Right lobe of liver (tissue), 6 donors: ENCODE measurements around the gene ZP2. TPM values are rescaled to one million over a fixed set of nuclear protein-coding genes. Genes with fewer than 3 reads are reported as not detected.

Source experiments
- ATAC-seq, 4 donors: fragments of 200-7000 bp; cut with Tn5 transposase; one replicate each; pipeline ENCODE4 v1.9.1; 2020; ENCODE audit warnings: mild to moderate bottlenecking in 4 of 4, moderate library complexity in 4 of 4
- DNase-seq, 3 donors: peaks; one replicate each; pipeline ENCODE4 v3.0.0-alpha.2; 2020
- H3K27ac ChIP-seq, 3 donors: fragments of 200-600 bp; one replicate each; pipeline ENCODE4 v1.8.0; 2022
- H3K27me3 ChIP-seq, 2 donors: fragments of 200-600 bp; one replicate each; pipeline ENCODE4 v1.8.0; 2022
- H3K36me3 ChIP-seq, 4 donors: fragments of 200-600 bp; sonication (generic) in 1 of 4; one replicate each; pipeline versions ENCODE4 v1.5.1 to v1.8.0; 2017 to 2022; ENCODE audit warnings: control low read depth in 1 of 4
- H3K4me1 ChIP-seq, 4 donors: fragments of 200-600 bp; sonication (generic) in 1 of 4; one replicate each; pipeline versions ENCODE4 v1.5.1 to v1.8.0; 2017 to 2022; ENCODE audit warnings: control low read depth in 1 of 4
- H3K4me3 ChIP-seq, 3 donors: fragments of 200-600 bp; one replicate each; pipeline ENCODE4 v1.8.0; 2022
- H3K9me3 ChIP-seq, 4 donors: fragments of 200-600 bp; sonication (generic) in 1 of 4; one replicate each; pipeline versions ENCODE4 v1.5.1 to v1.8.0; 2017 to 2022; ENCODE audit warnings: control low read depth in 1 of 4
- POLR2A ChIP-seq: fragments of 450-650 bp; IDR thresholded peaks from one replicate; pipeline ENCODE4 v1.6.1; 2017; ENCODE audit warnings: antibody characterized with exemption, mild to moderate bottlenecking
- WGBS: methylation state at CpG from one replicate; pipeline ENCODE4 v1.1.6; 2018; ENCODE audit warnings: low coverage, low lambda C conversion rate; ENCODE audit not compliant: insufficient coverage; ENCODE audit errors: missing lambda C conversion rate; 5-methylcytosine and 5-hydroxymethylcytosine counted together
- intact Hi-C, 2 donors: fragments of 100-400 bp; cut with DNase I; formaldehyde crosslinking; loops; one replicate each; pipeline versions ENCODE4 v1.11.2 to v1.14.1; 2022
- total RNA-seq, 6 experiments: library from RNA; depleted of rRNA in 2 of 6; stranded (reverse); fragments of >200 nt in 2 of 6; fragmentation: NEBNext Ultra II Directional in 3 of 6; extraction: Animal tissue kit (Norgen Biotek cat#: 25700) in 3 of 6; gene quantifications; one replicate each; pipeline versions ENCODE4 v1.1.0 to v1.2.4, GENCODE V29; 2016 to 2023
- TF ChIP-seq, protein P1 (sequence below), 4 donors: fragments of 200-600 bp in 3 of 4; fragments of 450-650 bp in 1 of 4; IDR thresholded peaks; one replicate each; pipeline versions ENCODE4 v1.5.1 to v1.8.0; 2016 to 2022; ENCODE audit warnings: antibody characterized with exemption in 4 of 4, mild to moderate bottlenecking in 2 of 4
- donor health status: DM: no; HTN: yes; CAD: no.
- donor health status: DM: no; HTN: no; CAD: no.
- donor health status: DM: no; HTN: no; CAD: no.
- donor health status: DM: no; HTN: yes; CAD: no.
- donor health status: DM: no; HTN: yes; CAD: no.

Gene ZP2
- total RNA-seq, 6 experiments from 2014 or later: not detected

- no peak for TF ChIP-seq POLR2A
- TF ChIP-seq, protein P1, sequence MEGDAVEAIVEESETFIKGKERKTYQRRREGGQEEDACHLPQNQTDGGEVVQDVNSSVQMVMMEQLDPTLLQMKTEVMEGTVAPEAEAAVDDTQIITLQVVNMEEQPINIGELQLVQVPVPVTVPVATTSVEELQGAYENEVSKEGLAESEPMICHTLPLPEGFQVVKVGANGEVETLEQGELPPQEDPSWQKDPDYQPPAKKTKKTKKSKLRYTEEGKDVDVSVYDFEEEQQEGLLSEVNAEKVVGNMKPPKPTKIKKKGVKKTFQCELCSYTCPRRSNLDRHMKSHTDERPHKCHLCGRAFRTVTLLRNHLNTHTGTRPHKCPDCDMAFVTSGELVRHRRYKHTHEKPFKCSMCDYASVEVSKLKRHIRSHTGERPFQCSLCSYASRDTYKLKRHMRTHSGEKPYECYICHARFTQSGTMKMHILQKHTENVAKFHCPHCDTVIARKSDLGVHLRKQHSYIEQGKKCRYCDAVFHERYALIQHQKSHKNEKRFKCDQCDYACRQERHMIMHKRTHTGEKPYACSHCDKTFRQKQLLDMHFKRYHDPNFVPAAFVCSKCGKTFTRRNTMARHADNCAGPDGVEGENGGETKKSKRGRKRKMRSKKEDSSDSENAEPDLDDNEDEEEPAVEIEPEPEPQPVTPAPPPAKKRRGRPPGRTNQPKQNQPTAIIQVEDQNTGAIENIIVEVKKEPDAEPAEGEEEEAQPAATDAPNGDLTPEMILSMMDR (IDR thresholded peaks at IDR 0.05): no peak
- ATAC-seq: no peak
- WGBS: 80% methylated on average over 2 of the region's 2 CpGs
Observed at GRCh38 chr16:21217121-21217520, 5.7 kb upstream of the ZP2 start.

DNA sequence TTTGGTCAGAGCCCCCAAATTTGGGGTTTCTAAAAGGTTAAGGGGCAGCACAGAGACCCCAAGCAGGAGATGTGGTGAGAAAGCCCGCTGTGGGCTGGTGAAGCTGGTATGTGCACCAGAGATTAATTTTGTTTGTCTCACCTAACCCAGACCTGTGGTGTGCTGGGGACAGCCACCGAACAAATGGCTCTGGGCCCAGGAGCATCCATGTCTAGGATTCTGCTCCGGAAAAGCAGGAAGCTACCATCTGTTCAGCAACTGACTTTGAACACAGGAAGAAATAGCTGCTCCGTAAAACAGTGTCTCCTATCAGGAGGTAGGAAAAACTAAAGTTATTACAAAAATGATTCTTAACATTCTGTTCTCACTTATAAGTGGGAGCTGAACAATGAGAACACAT is 2.7 kb upstream of the ZP2 start:
- Histone ChIP-seq H3K9me3 (no peaks in the 10 kb centered on the region), H3K4me3 (no peak overlapping the region), H3K27ac (no peak overlapping the region), H3K27me3 (no peaks in the 10 kb centered on the region), H3K36me3 (no peaks in the 10 kb centered on the region), H3K4me1 (no peaks in the 10 kb centered on the region)
- intact Hi-C loops: no loop called here
- no peak for ATAC-seq
- 32% methylated on average over 3 of the region's 4 CpGs for WGBS
- TF ChIP-seq, protein P1 (IDR thresholded peaks at IDR 0.05): no peak
- TF ChIP-seq POLR2A: no peak
- DNase-seq: no peak

More at GRCh38 chr16:21217121-21217520, 5.7 kb upstream of the ZP2 start:
- H3K36me3 ChIP-seq: no peaks in the 10 kb centered on the region
- H3K4me3 ChIP-seq: no peak overlapping the region
- H3K27me3 ChIP-seq: no peaks in the 10 kb centered on the region
- intact Hi-C loops: no loop called here
- no peak overlapping the region for H3K27ac ChIP-seq
- no peaks in the 10 kb centered on the region for H3K9me3 ChIP-seq
- no peaks in the 10 kb centered on the region for H3K4me1 ChIP-seq
- DNase-seq: no peak

DNA sequence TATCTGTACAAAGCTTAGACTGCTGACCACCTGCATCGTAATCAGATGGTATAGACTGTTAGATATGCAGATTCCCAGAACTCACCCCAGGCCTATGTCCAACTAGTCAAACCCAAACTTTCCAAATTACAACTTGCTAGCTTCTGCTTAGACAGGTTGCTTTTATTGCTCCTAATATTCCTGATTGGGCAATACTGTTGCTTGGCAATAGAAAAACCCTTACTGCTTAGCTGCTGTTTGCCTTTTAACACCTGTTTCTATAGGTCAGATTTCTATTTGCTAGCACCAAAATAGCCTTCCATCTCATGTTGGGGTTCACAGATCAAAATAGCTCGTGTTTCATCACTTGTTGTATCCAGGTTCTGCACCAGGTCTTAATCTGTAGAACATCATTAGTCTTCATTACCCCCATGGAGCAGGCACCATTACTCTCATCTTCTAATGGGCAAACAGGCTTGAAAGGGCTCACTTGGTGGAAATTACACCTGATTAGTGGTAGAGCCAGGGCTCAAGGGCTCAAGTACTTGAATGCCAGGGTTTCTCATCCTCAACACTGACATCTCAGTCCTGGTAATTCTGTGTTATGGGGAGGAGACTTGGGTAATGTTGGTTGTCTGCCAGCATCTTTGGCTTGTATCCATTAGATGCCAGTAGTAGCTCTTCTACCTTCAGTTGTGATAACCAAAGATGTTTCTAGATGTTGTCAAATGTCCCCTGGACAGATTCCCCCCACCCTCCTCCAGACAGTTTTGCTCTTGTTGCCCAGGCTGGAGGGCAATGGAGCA is 2.7 kb downstream of the ZP2 start:
- Histone ChIP-seq H3K4me1 (peaks cover 0 to 2% (median 0%) of the 10 kb centered on the region in 4 donors), H3K4me3 (no peak overlapping the region), H3K27ac (no peak overlapping the region), H3K27me3 (no peaks in the 10 kb centered on the region), H3K9me3 (no peaks in the 10 kb centered on the region), H3K36me3 (no peaks in the 10 kb centered on the region)
- no peak for DNase-seq
- 22% methylated on average over 1 of the region's 2 CpGs for WGBS
- ATAC-seq: no peak
- TF ChIP-seq POLR2A: no peak
- TF ChIP-seq, protein P1 (IDR thresholded peaks at IDR 0.05): no peak
- intact Hi-C loops: no loop called here

- no peak for DNase-seq
- TF ChIP-seq, protein P1 (IDR thresholded peaks at IDR 0.05): no peak
- no peak for TF ChIP-seq POLR2A
- H3K9me3 ChIP-seq: no peaks in the 10 kb centered on the region
- H3K36me3 ChIP-seq: no peaks in the 10 kb centered on the region
- peaks cover 0 to 2% (median 0%) of the 10 kb centered on the region in 4 donors for H3K4me1 ChIP-seq
- intact Hi-C loops: no loop called here
- H3K27me3 ChIP-seq: no peaks in the 10 kb centered on the region
- WGBS: 94% methylated on average over 3 of the region's 4 CpGs
- no peak for ATAC-seq
- no peak overlapping the region for H3K27ac ChIP-seq
- H3K4me3 ChIP-seq: no peak overlapping the region
Observed at GRCh38 chr16:21206550-21206949, 4.8 kb downstream of the ZP2 start.
